C4-2B (cell line): ENCODE measurements around the gene PLXNA2.

ENCODE experiments used
- ZFX ChIP-seq: fragments of 450-650 bp; IDR thresholded peaks from 2 replicates; pipeline ENCODE4 v1.6.1; 2017
- TF ChIP-seq, protein P1 (sequence below): fragments of 450-650 bp; conservative IDR thresholded peaks from 2 replicates; pipeline ENCODE4 v1.5.1; 2017; ENCODE audit warnings: mild to moderate bottlenecking

DNA sequence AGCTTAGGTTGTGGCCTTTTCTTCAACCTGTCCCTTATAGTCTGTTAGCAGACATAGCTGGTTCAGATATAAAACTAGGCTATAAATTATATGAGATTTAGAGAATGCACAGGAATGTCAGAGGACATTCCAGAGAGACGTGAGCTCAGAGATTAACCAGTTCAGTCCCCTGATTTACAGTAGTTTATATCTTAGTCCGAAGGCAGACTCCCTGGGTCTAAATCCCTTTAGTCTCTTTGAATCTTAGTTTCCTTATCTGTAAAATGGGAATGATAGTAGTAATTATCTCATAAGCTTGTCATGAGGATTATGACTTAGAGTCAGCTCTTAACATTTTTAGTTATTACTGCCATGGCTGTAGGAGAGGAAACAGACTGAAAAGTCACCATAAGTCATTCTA, 45.5 kb upstream of the PLXNA2 start:
- TF ChIP-seq, protein P1, sequence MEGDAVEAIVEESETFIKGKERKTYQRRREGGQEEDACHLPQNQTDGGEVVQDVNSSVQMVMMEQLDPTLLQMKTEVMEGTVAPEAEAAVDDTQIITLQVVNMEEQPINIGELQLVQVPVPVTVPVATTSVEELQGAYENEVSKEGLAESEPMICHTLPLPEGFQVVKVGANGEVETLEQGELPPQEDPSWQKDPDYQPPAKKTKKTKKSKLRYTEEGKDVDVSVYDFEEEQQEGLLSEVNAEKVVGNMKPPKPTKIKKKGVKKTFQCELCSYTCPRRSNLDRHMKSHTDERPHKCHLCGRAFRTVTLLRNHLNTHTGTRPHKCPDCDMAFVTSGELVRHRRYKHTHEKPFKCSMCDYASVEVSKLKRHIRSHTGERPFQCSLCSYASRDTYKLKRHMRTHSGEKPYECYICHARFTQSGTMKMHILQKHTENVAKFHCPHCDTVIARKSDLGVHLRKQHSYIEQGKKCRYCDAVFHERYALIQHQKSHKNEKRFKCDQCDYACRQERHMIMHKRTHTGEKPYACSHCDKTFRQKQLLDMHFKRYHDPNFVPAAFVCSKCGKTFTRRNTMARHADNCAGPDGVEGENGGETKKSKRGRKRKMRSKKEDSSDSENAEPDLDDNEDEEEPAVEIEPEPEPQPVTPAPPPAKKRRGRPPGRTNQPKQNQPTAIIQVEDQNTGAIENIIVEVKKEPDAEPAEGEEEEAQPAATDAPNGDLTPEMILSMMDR: no peak
- TF ChIP-seq ZFX: no peak
